GM12878 (cell line): Measurements from ENCODE around the gene CD86. TPM values are rescaled to one million over a fixed set of nuclear protein-coding genes. Genes with fewer than 3 reads are reported as not detected.
A peak's percentile ranks its signal among the peaks of the same experiment; 100 is the strongest.

Experiments
- ATAC-seq: fragments of 200-7000 bp; cut with Tn5 transposase; 3 replicates; pipeline ENCODE4 v1.9.1; 2020; ENCODE audit warnings: mild to moderate bottlenecking, moderate library complexity
- BruUV-seq: library from RNA; stranded (reverse); fragments of 400-500 nt; replicated peaks from 2 replicates; lab custom pipeline; 2021; lab: Mats Ljungman, UMichigan
- CTCF ChIA-PET: fragments of 300-600 bp; sonication (Branson Sonifier 250); formaldehyde crosslinking; extraction: SDS; loops from one replicate; lab custom pipeline; 2021; ENCODE audit warnings: inconsistent platforms; lab: Yijun Ruan, JAX
- POLR2A ChIA-PET: fragments of 350-600 bp; formaldehyde crosslinking; extraction: SDS; loops from one replicate; lab custom pipeline; 2021; ENCODE audit warnings: inconsistent platforms; lab: Charles Lee
- RAD21 ChIA-PET: fragments of 300-600 bp; sonication (Branson Sonifier 250); formaldehyde crosslinking; loops from one replicate; lab custom pipeline; 2023; ENCODE audit warnings: antibody characterized with exemption; ENCODE audit not compliant: unreplicated experiment; lab: Charles Lee
- SMC1A ChIA-PET: fragments of 300-600 bp; sonication (Branson Sonifier 250); formaldehyde crosslinking; loops from one replicate; lab custom pipeline; 2023; ENCODE audit not compliant: unreplicated experiment, uncharacterized antibody; lab: Charles Lee
- DNase-seq: peaks from one replicate; pipeline ENCODE4 v3.0.0-alpha.2; 2011; ENCODE audit warnings: low read depth, low spot score
- FAIRE-seq: peaks from 3 replicates; lab custom pipeline; 2011; peaks lifted over from hg19 to GRCh38; lab: Jason Lieb, UNC
- H2AFZ ChIP-seq: 2 replicates; pipeline ENCODE4 v1.6.0; 2011; ENCODE audit warnings: low read depth, low read length, control low read depth; ENCODE audit not compliant: control insufficient read depth
- H3K27ac ChIP-seq: 2 replicates; pipeline ENCODE4 v1.5.1; 2011; ENCODE audit warnings: control low read depth; ENCODE audit not compliant: control insufficient read depth, insufficient read depth
- H3K27me3 ChIP-seq, 2 experiments: replicated peaks in 1 of 2; 2 replicates each; pipeline versions ENCODE4 v1.6.0 to v1.6.1; 2011; ENCODE audit warnings: low read length in 1 of 2; ENCODE audit not compliant: control insufficient read depth in 2 of 2, insufficient read depth in 2 of 2
- H3K36me3 ChIP-seq, 2 experiments: 2 replicates each; pipeline ENCODE4 v1.5.1; 2011; ENCODE audit warnings: low read length in 1 of 2; ENCODE audit not compliant: control insufficient read depth in 2 of 2, insufficient read depth in 2 of 2
- H3K4me1 ChIP-seq: 2 replicates; pipeline ENCODE4 v1.6.1; 2011; ENCODE audit warnings: mild to moderate bottlenecking, low read length, moderate library complexity, mixed read lengths; ENCODE audit not compliant: control insufficient read depth, insufficient read depth
- H3K4me2 ChIP-seq: 2 replicates; pipeline ENCODE4 v1.6.0; 2011; ENCODE audit warnings: control low read depth; ENCODE audit not compliant: control insufficient read depth, insufficient read depth
- H3K4me3 ChIP-seq: fragments of 200-600 bp; sonication (generic); 2 replicates; pipeline ENCODE4 v1.5.1; 2016
- H3K79me2 ChIP-seq: 2 replicates; pipeline ENCODE4 v1.6.0; 2011; ENCODE audit warnings: low read length; ENCODE audit not compliant: control insufficient read depth, insufficient read depth
- H3K9ac ChIP-seq: 2 replicates; pipeline ENCODE4 v1.8.0; 2011; ENCODE audit warnings: low read length, control low read depth, mixed read lengths; ENCODE audit not compliant: control insufficient read depth, insufficient read depth
- H3K9me3 ChIP-seq: replicated peaks from 3 replicates; pipeline ENCODE4 v1.5.1; 2011; ENCODE audit warnings: mild to moderate bottlenecking, low read length; ENCODE audit not compliant: control insufficient read depth, insufficient read depth
- H4K20me1 ChIP-seq: 2 replicates; pipeline ENCODE4 v1.6.0; 2011; ENCODE audit not compliant: control insufficient read depth, insufficient read depth
- CEBPB ChIP-seq, 2 experiments: fragments of 150-350 bp in 1 of 2; IDR thresholded peaks; 2 replicates each; pipeline ENCODE4 v1.6.1; 2012 to 2014; ENCODE audit warnings: low read depth in 2 of 2, low read length in 2 of 2, borderline replicate concordance in 1 of 2, inconsistent platforms in 1 of 2
- ESRRA ChIP-seq: IDR thresholded peaks from 2 replicates; pipeline ENCODE4 v1.6.1; 2012; ENCODE audit warnings: mild to moderate bottlenecking, low read length, improper control_type of control experiment
- NFYB ChIP-seq: IDR thresholded peaks from 2 replicates; pipeline ENCODE4 v1.6.1; 2011; ENCODE audit warnings: low read depth, mild to moderate bottlenecking, low read length, improper control_type of control experiment, moderate library complexity; ENCODE audit not compliant: insufficient read depth
- POLR2AphosphoS2 ChIP-seq: IDR thresholded peaks from 2 replicates; pipeline ENCODE4 v1.6.1; 2011; ENCODE audit warnings: low read depth, mild to moderate bottlenecking, low read length, improper control_type of control experiment, moderate library complexity
- POLR2AphosphoS5 ChIP-seq: IDR thresholded peaks from 2 replicates; pipeline ENCODE4 v1.6.1; 2011; ENCODE audit warnings: mild to moderate bottlenecking, low read length, inconsistent platforms
- TCF7 ChIP-seq: IDR thresholded peaks from 2 replicates; pipeline ENCODE4 v1.6.1; 2014; ENCODE audit warnings: antibody characterized with exemption, borderline replicate concordance
- WGBS: methylation state at CpG from one replicate; pipeline ENCODE4 v1.1.6; 2016; ENCODE audit warnings: low lambda C conversion rate; ENCODE audit not compliant: insufficient replicate concordance, insufficient coverage; ENCODE audit errors: missing lambda C conversion rate; 5-methylcytosine and 5-hydroxymethylcytosine counted together
- in situ Hi-C: fragments of 300-500 bp; cut with MboI; formaldehyde crosslinking; loops from 9 replicates; pipeline ENCODE4 v1.14.3; 2018; ENCODE audit warnings: mixed read lengths
- intact Hi-C: fragments of 100-400 bp; cut with micrococcal nuclease; formaldehyde crosslinking; loops from one replicate; pipeline ENCODE4 v1.14.2; 2022; ENCODE audit not compliant: unreplicated experiment
- polyA plus RNA-seq, 11 experiments: library from polyadenylated mRNA; depleted of rRNA in 4 of 11; unstranded in 6 of 11; stranded (reverse) in 5 of 11; fragments of >200 nt; fragmentation: Nextera tagmentation in 4 of 11; fragmentation: Illumina TruSeq in 1 of 11; extraction: Ambion mirVana in 4 of 11; extraction: Trizol in 1 of 11; gene quantifications; 1 replicate in 1 of 11; 2 replicates in 10 of 11; pipeline versions ENCODE4 v1.2.1 to v1.2.3, GENCODE V29; 2011 to 2016; ENCODE audit warnings: inconsistent platforms in 2 of 11, missing spikeins in 2 of 11, low read depth in 1 of 11
- total RNA-seq, 4 experiments: library from RNA; depleted of rRNA in 3 of 4; stranded (reverse); fragments of >200 nt in 3 of 4; fragmentation: Illumina TruSeq in 1 of 4; extraction: Trizol in 1 of 4; gene quantifications; 2 replicates each; pipeline versions ENCODE4 v1.2.1 to v1.2.3, GENCODE V29; 2013 to 2021
- TF ChIP-seq, protein P1 (sequence below): fragments of 450-650 bp; IDR thresholded peaks from 2 replicates; pipeline ENCODE4 v1.6.1; 2017; ENCODE audit warnings: mild to moderate bottlenecking, moderate library complexity
- TF ChIP-seq, protein P2 (sequence below): fragments of 450-650 bp; IDR thresholded peaks from 2 replicates; pipeline ENCODE4 v1.6.1; 2017; ENCODE audit warnings: borderline replicate concordance
- TF ChIP-seq, protein P3 (sequence below): IDR thresholded peaks from 2 replicates; pipeline ENCODE4 v1.6.1; 2011; ENCODE audit warnings: low read depth, low read length, improper control_type of control experiment, borderline replicate concordance

CD86 gene
- total and polyA plus RNA-seq, 10 of the 15 experiments (the other 5 are each of a cell fraction or from before 2014, with no cell fraction given) = 40.9 to 100 (median 55.5) TPM

DNA sequence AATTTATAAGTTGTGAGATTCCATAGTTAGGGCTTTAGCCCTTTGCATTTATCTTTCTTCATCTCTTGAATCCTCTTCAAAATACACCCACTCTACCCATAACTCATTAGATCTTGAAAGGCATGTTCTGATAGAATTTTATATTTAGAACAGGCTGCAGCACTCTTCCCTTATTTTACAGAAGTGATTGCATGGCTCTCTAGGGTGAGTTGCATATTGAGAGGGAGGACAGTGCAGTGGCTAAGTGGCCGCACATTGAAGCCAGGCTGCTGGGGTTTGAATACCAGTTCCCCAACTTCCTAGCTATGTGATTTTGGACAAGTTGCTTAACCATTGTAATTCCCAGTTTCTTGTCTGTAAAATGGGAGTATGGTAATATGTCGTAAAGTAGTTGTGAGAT lies 2.5 kb downstream of the CD86 start:
- intact Hi-C loops = loop anchor here (5.0 kb wide), 2 partner anchors 45 to 60 kb away; no protein-coding TSS in a partner anchor
- RAD21 ChIA-PET = interaction anchor here (0.8 to 5.0 kb wide), 17 partner anchors 9 to 227 kb away, joined by 3 to 35 read pairs (median 9); no protein-coding TSS in a partner anchor
- Histone ChIP-seq H3K9ac (no peak overlapping the region), H3K9me3 (peaks cover 7% of the 10 kb centered on the region; the same call in 2 of the 3 replicates), H3K27ac (peak overlapping the region; percentile 33; the same call in 1 of the 2 replicates)
- TF ChIP-seq POLR2AphosphoS5 = no peak
- TF ChIP-seq, protein P1, sequence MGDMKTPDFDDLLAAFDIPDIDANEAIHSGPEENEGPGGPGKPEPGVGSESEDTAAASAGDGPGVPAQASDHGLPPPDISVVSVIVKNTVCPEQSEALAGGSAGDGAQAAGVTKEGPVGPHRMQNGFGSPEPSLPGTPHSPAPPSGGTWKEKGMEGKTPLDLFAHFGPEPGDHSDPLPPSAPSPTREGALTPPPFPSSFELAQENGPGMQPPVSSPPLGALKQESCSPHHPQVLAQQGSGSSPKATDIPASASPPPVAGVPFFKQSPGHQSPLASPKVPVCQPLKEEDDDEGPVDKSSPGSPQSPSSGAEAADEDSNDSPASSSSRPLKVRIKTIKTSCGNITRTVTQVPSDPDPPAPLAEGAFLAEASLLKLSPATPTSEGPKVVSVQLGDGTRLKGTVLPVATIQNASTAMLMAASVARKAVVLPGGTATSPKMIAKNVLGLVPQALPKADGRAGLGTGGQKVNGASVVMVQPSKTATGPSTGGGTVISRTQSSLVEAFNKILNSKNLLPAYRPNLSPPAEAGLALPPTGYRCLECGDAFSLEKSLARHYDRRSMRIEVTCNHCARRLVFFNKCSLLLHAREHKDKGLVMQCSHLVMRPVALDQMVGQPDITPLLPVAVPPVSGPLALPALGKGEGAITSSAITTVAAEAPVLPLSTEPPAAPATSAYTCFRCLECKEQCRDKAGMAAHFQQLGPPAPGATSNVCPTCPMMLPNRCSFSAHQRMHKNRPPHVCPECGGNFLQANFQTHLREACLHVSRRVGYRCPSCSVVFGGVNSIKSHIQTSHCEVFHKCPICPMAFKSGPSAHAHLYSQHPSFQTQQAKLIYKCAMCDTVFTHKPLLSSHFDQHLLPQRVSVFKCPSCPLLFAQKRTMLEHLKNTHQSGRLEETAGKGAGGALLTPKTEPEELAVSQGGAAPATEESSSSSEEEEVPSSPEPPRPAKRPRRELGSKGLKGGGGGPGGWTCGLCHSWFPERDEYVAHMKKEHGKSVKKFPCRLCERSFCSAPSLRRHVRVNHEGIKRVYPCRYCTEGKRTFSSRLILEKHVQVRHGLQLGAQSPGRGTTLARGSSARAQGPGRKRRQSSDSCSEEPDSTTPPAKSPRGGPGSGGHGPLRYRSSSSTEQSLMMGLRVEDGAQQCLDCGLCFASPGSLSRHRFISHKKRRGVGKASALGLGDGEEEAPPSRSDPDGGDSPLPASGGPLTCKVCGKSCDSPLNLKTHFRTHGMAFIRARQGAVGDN = 0 out of 2 replicates have a peak, but pooled peaks have one; percentile 15
- TF ChIP-seq ESRRA = no peak
- TF ChIP-seq NFYB = no peak
- TF ChIP-seq TCF7 = no peak
- no peak for TF ChIP-seq POLR2AphosphoS2
- TF ChIP-seq, protein P2, sequence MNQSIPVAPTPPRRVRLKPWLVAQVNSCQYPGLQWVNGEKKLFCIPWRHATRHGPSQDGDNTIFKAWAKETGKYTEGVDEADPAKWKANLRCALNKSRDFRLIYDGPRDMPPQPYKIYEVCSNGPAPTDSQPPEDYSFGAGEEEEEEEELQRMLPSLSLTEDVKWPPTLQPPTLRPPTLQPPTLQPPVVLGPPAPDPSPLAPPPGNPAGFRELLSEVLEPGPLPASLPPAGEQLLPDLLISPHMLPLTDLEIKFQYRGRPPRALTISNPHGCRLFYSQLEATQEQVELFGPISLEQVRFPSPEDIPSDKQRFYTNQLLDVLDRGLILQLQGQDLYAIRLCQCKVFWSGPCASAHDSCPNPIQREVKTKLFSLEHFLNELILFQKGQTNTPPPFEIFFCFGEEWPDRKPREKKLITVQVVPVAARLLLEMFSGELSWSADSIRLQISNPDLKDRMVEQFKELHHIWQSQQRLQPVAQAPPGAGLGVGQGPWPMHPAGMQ = no peak
- TF ChIP-seq, protein P3, sequence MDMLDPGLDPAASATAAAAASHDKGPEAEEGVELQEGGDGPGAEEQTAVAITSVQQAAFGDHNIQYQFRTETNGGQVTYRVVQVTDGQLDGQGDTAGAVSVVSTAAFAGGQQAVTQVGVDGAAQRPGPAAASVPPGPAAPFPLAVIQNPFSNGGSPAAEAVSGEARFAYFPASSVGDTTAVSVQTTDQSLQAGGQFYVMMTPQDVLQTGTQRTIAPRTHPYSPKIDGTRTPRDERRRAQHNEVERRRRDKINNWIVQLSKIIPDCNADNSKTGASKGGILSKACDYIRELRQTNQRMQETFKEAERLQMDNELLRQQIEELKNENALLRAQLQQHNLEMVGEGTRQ = no peak
- TF ChIP-seq CEBPB (IDR thresholded peaks at IDR 0.05; ENCODE audit: borderline replicate concordance in 1 of 2, low read depth in 2 of 2, low read length in 2 of 2) = no peak
- TF ChIP-seq, all 136 proteins: peak for 1
- Histone ChIP-seq H4K20me1 (no peaks in the 10 kb centered on the region), H3K27me3 (no peaks in the 10 kb centered on the region), H3K4me1 (peaks cover 13% of the 10 kb centered on the region), H3K79me2 (peaks cover 73% of the 10 kb centered on the region), H2AFZ (no peak overlapping the region), H3K36me3 (peaks cover 5 to 22% of the 10 kb centered on the region in 2 experiments), H3K4me2 (peak overlapping the region; percentile 62; the same call in 1 of the 2 replicates), H3K4me3 (peak overlapping the region; percentile 26; the same call in 1 of the 2 replicates)
- ChIA-PET POLR2A (interaction anchor here (0.7 to 3.9 kb wide), 12 partner anchors 7 to 55 kb away, joined by 3 to 33 read pairs (median 4); no protein-coding TSS in a partner anchor), SMC1A (interaction anchor here (0.9 to 22.2 kb wide), 18 partner anchors 7 to 202 kb away, joined by 3 to 394 read pairs (median 7); no protein-coding TSS in a partner anchor), CTCF (interaction anchor here (0.7 to 2.0 kb wide), 9 partner anchors 9 to 175 kb away, joined by 3 to 10 read pairs (median 4); no protein-coding TSS in a partner anchor)
- DNase-seq (no peak), ATAC-seq (no peak), FAIRE-seq (no peak)
- TSS peak; percentile 9 for BruUV-seq
- in situ Hi-C loops = no loop called here
- 100% methylated on average over 2 of the region's 2 CpGs for WGBS
